ENCODE results near the gene PARD3.

DNA sequence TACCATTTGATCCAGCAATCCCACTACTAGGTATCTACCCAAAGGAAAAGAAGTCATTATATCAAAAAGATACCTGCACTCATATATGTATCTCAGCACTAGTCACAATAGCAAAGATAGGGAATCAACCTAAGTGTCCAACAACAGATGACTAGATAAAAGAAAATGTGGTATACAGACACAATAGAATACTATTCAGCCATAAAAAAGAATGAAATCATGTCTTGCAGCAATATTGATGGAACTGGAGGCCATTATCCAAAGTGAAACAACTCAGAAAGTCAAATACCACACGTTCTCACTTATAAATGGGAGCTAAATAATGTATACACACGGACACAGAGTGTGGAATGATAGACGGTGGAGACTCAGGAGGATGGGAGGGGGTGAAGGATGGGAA, 146.0 kb downstream of the PARD3 start:
- TF ChIP-seq, protein P1, sequence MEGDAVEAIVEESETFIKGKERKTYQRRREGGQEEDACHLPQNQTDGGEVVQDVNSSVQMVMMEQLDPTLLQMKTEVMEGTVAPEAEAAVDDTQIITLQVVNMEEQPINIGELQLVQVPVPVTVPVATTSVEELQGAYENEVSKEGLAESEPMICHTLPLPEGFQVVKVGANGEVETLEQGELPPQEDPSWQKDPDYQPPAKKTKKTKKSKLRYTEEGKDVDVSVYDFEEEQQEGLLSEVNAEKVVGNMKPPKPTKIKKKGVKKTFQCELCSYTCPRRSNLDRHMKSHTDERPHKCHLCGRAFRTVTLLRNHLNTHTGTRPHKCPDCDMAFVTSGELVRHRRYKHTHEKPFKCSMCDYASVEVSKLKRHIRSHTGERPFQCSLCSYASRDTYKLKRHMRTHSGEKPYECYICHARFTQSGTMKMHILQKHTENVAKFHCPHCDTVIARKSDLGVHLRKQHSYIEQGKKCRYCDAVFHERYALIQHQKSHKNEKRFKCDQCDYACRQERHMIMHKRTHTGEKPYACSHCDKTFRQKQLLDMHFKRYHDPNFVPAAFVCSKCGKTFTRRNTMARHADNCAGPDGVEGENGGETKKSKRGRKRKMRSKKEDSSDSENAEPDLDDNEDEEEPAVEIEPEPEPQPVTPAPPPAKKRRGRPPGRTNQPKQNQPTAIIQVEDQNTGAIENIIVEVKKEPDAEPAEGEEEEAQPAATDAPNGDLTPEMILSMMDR (IDR thresholded peaks at IDR 0.05), result no peak
- no peak for TF ChIP-seq POLR2A (IDR thresholded peaks at IDR 0.05)
